ENCODE measurements around the gene OR13C9.

OR13C9 gene

GRCh38 chr9:104577263-104577662, 40.7 kb downstream of the OR13C9 start:
- Histone ChIP-seq H3K9ac (ENCODE audit: low read length) (no peak overlapping the region), H3K36me3 (ENCODE audit: low read length) (no peaks in the 10 kb centered on the region), H4K20me1 (ENCODE audit: low read depth, low read length) (no peaks in the 10 kb centered on the region), H3K4me3 (ENCODE audit: insufficient read depth, low read length, poor library complexity, severe bottlenecking) (no peak overlapping the region), H2AFZ (ENCODE audit: low read depth, low read length, severe bottlenecking) (no peak overlapping the region), H3F3A (ENCODE audit: insufficient read depth) (no peaks in the 10 kb centered on the region), H3K27ac (ENCODE audit: low read depth, low read length) (no peak overlapping the region), H3K79me2 (ENCODE audit: insufficient read depth, low read length) (no peaks in the 10 kb centered on the region), H3K9me2 (replicated peaks; ENCODE audit: insufficient read depth, low read length) (no peaks in the 10 kb centered on the region), H3K9me3 (ENCODE audit: insufficient read depth, low read length) (peaks cover 5% of the 10 kb centered on the region; the same call in 1 of the 2 replicates), H3K27me3 (ENCODE audit: low read length) (no peaks in the 10 kb centered on the region), H3K4me2 (ENCODE audit: low read depth, low read length, poor library complexity, severe bottlenecking) (no peak overlapping the region)
- TF ChIP-seq CTCF (IDR thresholded peaks at IDR 0.05; ENCODE audit: insufficient read depth, low read length, poor library complexity, severe bottlenecking) = no peak
- no peak for TF ChIP-seq EZH2phosphoT487 (conservative IDR thresholded peaks at IDR 0.05; ENCODE audit: low read length)

GRCh38 chr9:104575456-104575855, 42.5 kb downstream of the OR13C9 start:
- no peak overlapping the region for H2AFZ ChIP-seq (ENCODE audit: low read depth, low read length, severe bottlenecking)
- H3K36me3 ChIP-seq (ENCODE audit: low read length) = no peaks in the 10 kb centered on the region
- TF ChIP-seq EZH2phosphoT487 (conservative IDR thresholded peaks at IDR 0.05; ENCODE audit: low read length) (no peak), CTCF (IDR thresholded peaks at IDR 0.05; ENCODE audit: insufficient read depth, low read length, poor library complexity, severe bottlenecking) (no peak)
- H3K27me3 ChIP-seq (ENCODE audit: low read length) = no peaks in the 10 kb centered on the region
- no peak overlapping the region for H3K4me3 ChIP-seq (ENCODE audit: insufficient read depth, low read length, poor library complexity, severe bottlenecking)
- no peak overlapping the region for H3K4me2 ChIP-seq (ENCODE audit: low read depth, low read length, poor library complexity, severe bottlenecking)
- no peaks in the 10 kb centered on the region for H3K79me2 ChIP-seq (ENCODE audit: insufficient read depth, low read length)
- H3K9ac ChIP-seq (ENCODE audit: low read length) = no peak overlapping the region
- H3K27ac ChIP-seq (ENCODE audit: low read depth, low read length) = no peak overlapping the region
- H3K9me2 ChIP-seq (replicated peaks; ENCODE audit: insufficient read depth, low read length) = no peaks in the 10 kb centered on the region
- no peaks in the 10 kb centered on the region for H3F3A ChIP-seq (ENCODE audit: insufficient read depth)
- H3K9me3 ChIP-seq (ENCODE audit: insufficient read depth, low read length) = peaks cover 5% of the 10 kb centered on the region; the same call in 1 of the 2 replicates
- no peaks in the 10 kb centered on the region for H4K20me1 ChIP-seq (ENCODE audit: low read depth, low read length)

- Histone ChIP-seq H3K79me2 (ENCODE audit: insufficient read depth, low read length) (no peaks in the 10 kb centered on the region), H3K27ac (ENCODE audit: low read depth, low read length) (no peak overlapping the region), H3K4me2 (ENCODE audit: low read depth, low read length, poor library complexity, severe bottlenecking) (no peak overlapping the region), H3K9me2 (replicated peaks; ENCODE audit: insufficient read depth, low read length) (no peaks in the 10 kb centered on the region), H3K36me3 (ENCODE audit: low read length) (no peaks in the 10 kb centered on the region), H3K9me3 (ENCODE audit: insufficient read depth, low read length) (peaks cover 5% of the 10 kb centered on the region; the same call in 1 of the 2 replicates), H3K9ac (ENCODE audit: low read length) (no peak overlapping the region), H4K20me1 (ENCODE audit: low read depth, low read length) (no peaks in the 10 kb centered on the region), H3K27me3 (ENCODE audit: low read length) (no peaks in the 10 kb centered on the region), H3F3A (ENCODE audit: insufficient read depth) (no peaks in the 10 kb centered on the region), H3K4me3 (ENCODE audit: insufficient read depth, low read length, poor library complexity, severe bottlenecking) (no peak overlapping the region), H2AFZ (ENCODE audit: low read depth, low read length, severe bottlenecking) (no peak overlapping the region)
- TF ChIP-seq CTCF (IDR thresholded peaks at IDR 0.05; ENCODE audit: insufficient read depth, low read length, poor library complexity, severe bottlenecking) (no peak), EZH2phosphoT487 (conservative IDR thresholded peaks at IDR 0.05; ENCODE audit: low read length) (no peak)
These were observed 45.4 kb downstream of the OR13C9 start for GRCh38 chr9:104572612-104573011.

Data from SU-DHL-6 (cell line).